NCI-H1694 (cell line): ENCODE results near the gene TEN1.
A peak's percentile ranks its signal among the peaks of the same experiment; 100 is the strongest.

Experiments used
- DNase-seq: peaks from one replicate; lab custom pipeline; 2025; lab: John Stamatoyannopoulos, UW

TEN1 gene

GRCh38 chr17:75976175-75976848, 2.7 kb upstream of the TEN1 start:
- no peak for DNase-seq

- no peak for DNase-seq
Measured at GRCh38 chr17:75979705-75980187, 706 bp downstream of the TEN1 start.

GRCh38 chr17:75980188-75981018, 1.4 kb downstream of the TEN1 start:
- DNase-seq, result no peak

GRCh38 chr17:75981019-75981615, 2.1 kb downstream of the TEN1 start:
- DNase-seq, result no peak

- DNase-seq, result no peak
Measured at GRCh38 chr17:75983501-75984181, 4.6 kb downstream of the TEN1 start.

- no peak for DNase-seq
Measured at GRCh38 chr17:75985986-75986385, 6.9 kb downstream of the TEN1 start.

- no peak for DNase-seq
Measured at GRCh38 chr17:75987041-75987440, 8.0 kb downstream of the TEN1 start.

- DNase-seq, result no peak
Measured at GRCh38 chr17:75991396-75991795, 12.4 kb downstream of the TEN1 start.

GRCh38 chr17:75994802-75995370, 15.8 kb downstream of the TEN1 start:
- DNase-seq, result no peak

GRCh38 chr17:75995385-75995925, 16.4 kb downstream of the TEN1 start:
- no peak for DNase-seq

- no peak for DNase-seq
Measured at GRCh38 chr17:75996665-75997590, 17.9 kb downstream of the TEN1 start.

- DNase-seq, result no peak
Measured at GRCh38 chr17:75998327-75998795, 19.3 kb downstream of the TEN1 start.

- DNase-seq, result peak; percentile 47
Measured at GRCh38 chr17:76000016-76000754, 21.1 kb downstream of the TEN1 start.

GRCh38 chr17:76000755-76001521, 21.9 kb downstream of the TEN1 start, which contains the start of gene CDK3:
Gene CDK3 (plus strand): TSS chr17:76000855. CDS start chr17:76001426, 571 bp downstream.
- DNase-seq, result no peak

- no peak for DNase-seq
Measured at GRCh38 chr17:76002100-76002499, 23.1 kb downstream of the TEN1 start.

GRCh38 chr17:76003915-76004314, 24.9 kb downstream of the TEN1 start:
- no peak for DNase-seq

GRCh38 chr17:76004750-76005262, 25.8 kb downstream of the TEN1 start:
- DNase-seq, result no peak
